IPS-18a (cell line): Measurements from ENCODE around the gene CHN2.

ENCODE experiments used
- H3K27ac ChIP-seq: one replicate; pipeline ENCODE4 v1.5.1; 2013; ENCODE audit warnings: low read length
- H3K27me3 ChIP-seq: one replicate; pipeline ENCODE4 v1.6.1; 2013; ENCODE audit warnings: mild to moderate bottlenecking, low read length; ENCODE audit not compliant: control insufficient read depth, insufficient read depth
- H3K36me3 ChIP-seq: one replicate; pipeline ENCODE4 v1.6.1; 2013; ENCODE audit warnings: low read depth, low read length; ENCODE audit not compliant: control insufficient read depth
- H3K4me1 ChIP-seq: one replicate; pipeline ENCODE4 v1.6.1; 2013; ENCODE audit warnings: low read depth, low read length; ENCODE audit not compliant: control insufficient read depth
- H3K4me3 ChIP-seq: one replicate; pipeline ENCODE4 v1.5.1; 2013; ENCODE audit warnings: low read length
- H3K9ac ChIP-seq: one replicate; pipeline ENCODE4 v1.6.1; 2013; ENCODE audit warnings: mild to moderate bottlenecking, low read length, moderate library complexity
- H3K9me3 ChIP-seq: one replicate; pipeline ENCODE4 v1.6.1; 2013; ENCODE audit warnings: low read depth, low read length; ENCODE audit not compliant: control insufficient read depth

Gene CHN2

DNA sequence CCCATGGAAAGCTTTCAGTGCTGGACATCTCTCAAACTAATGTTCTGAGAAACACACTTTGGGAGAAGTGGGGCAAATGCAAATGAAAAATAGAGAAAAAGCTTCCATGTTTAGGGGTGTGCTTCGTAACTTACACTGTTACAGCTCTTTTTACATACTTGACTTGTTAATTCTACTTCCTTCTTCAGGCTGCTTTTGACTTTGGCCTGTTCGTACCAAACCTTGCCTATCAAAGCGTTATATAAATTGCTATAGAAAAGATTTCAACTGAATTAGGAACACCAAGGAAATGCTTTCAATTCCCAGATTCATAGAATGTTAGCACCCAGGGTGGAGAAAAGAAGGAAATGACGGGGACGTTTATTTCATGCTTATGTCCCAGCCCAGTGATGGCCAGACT is 228.3 kb downstream of the CHN2 start:
- Histone ChIP-seq H3K27ac (no peak overlapping the region), H3K4me3 (no peak overlapping the region), H3K27me3 (no peaks in the 10 kb centered on the region), H3K9me3 (no peaks in the 10 kb centered on the region), H3K36me3 (no peaks in the 10 kb centered on the region), H3K9ac (no peak overlapping the region), H3K4me1 (no peaks in the 10 kb centered on the region)

GRCh38 chr7:29424295-29424983 is 229.9 kb downstream of the CHN2 start:
- Histone ChIP-seq H3K36me3 (no peaks in the 10 kb centered on the region), H3K9ac (no peak overlapping the region), H3K27ac (no peak overlapping the region), H3K4me3 (no peak overlapping the region), H3K4me1 (no peaks in the 10 kb centered on the region), H3K9me3 (no peaks in the 10 kb centered on the region), H3K27me3 (no peaks in the 10 kb centered on the region)

DNA sequence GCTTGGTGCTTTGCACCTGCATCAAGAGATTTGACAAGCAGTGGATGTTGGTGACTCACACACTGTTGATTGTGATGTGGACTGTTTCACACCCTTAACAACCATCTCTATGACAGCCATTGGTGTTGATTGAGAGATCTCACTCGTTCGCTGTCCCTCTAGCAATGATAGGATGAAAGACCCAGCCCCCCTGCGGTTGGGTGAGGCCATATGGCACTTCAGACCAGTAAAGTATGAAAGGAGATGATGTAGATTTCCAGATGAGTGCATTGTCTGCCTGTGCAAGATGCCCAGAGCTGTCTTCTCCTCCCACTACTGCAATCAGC is 230.4 kb downstream of the CHN2 start:
- no peaks in the 10 kb centered on the region for H3K27me3 ChIP-seq
- H3K27ac ChIP-seq, result no peak overlapping the region
- H3K9me3 ChIP-seq, result no peaks in the 10 kb centered on the region
- no peaks in the 10 kb centered on the region for H3K36me3 ChIP-seq
- H3K4me1 ChIP-seq, result no peaks in the 10 kb centered on the region
- no peak overlapping the region for H3K4me3 ChIP-seq
- no peak overlapping the region for H3K9ac ChIP-seq

DNA sequence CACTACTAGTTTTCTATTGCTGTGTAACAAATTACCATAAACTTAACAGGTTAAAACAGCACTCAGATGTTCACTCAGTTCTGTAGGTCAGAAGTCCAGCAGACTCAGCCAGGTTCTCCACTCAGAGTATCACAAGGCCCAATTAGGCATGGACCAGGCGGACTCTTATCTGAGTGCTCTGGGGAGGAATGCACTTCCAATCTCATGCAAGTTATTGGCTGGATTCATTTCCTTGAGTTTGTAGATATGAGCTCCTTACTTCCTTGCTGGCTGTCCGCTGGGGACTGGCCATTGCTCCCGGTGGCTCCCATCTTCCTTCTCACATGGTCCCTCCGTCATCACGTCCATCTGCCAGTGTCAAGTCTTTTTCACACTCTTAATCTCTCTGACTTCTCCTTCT is 232.0 kb downstream of the CHN2 start:
- Histone ChIP-seq H3K27ac (no peak overlapping the region), H3K9me3 (no peaks in the 10 kb centered on the region), H3K9ac (no peak overlapping the region), H3K27me3 (no peaks in the 10 kb centered on the region), H3K36me3 (no peaks in the 10 kb centered on the region), H3K4me3 (no peak overlapping the region), H3K4me1 (no peaks in the 10 kb centered on the region)

DNA sequence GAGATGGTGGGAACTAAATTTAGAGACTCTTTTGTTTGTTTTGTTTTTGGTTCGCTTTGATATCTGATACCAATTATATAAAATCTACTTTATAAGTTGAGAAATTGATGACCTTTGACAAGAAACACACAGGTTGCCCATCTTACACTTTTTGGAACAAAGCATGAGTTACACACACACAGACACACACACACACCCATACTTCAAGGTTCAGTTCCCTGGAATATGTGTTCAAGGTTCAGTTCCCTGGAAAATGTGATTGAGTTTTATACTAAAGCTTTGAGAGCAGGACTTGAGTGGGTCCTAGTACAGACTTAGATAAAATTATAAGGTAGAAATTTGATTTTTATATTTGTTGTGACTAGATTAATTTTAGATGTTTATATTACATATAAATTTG is 234.8 kb downstream of the CHN2 start:
- Histone ChIP-seq H3K27me3 (no peaks in the 10 kb centered on the region), H3K36me3 (no peaks in the 10 kb centered on the region), H3K27ac (no peak overlapping the region), H3K4me1 (no peaks in the 10 kb centered on the region), H3K4me3 (no peak overlapping the region), H3K9me3 (no peaks in the 10 kb centered on the region), H3K9ac (no peak overlapping the region)

GRCh38 chr7:29430279-29430949 is 235.8 kb downstream of the CHN2 start:
- H3K9me3 ChIP-seq, result no peaks in the 10 kb centered on the region
- H3K36me3 ChIP-seq, result no peaks in the 10 kb centered on the region
- no peak overlapping the region for H3K27ac ChIP-seq
- H3K27me3 ChIP-seq, result no peaks in the 10 kb centered on the region
- H3K9ac ChIP-seq, result no peak overlapping the region
- H3K4me1 ChIP-seq, result no peaks in the 10 kb centered on the region
- no peak overlapping the region for H3K4me3 ChIP-seq

DNA sequence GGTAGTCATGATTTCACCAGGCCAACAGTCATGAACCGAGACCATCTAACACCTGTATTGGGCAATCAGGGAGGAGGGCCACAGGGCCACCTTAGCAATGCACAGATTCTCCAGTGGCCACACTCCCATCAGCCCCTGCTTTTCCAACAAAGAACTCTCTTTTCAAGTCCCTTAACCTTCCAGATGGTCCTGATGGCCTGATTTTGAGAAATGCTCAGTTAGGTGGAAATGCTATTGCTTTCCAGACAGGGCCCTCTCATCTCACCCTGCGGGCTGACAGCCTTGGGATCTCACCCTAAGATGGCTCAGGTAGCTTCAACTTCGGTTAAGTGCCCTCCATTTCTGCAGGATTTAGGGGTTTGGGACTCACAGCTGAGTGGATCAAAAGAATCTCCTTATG is 237.1 kb downstream of the CHN2 start:
- Histone ChIP-seq H3K27ac (no peak overlapping the region), H3K9ac (no peak overlapping the region), H3K4me1 (no peaks in the 10 kb centered on the region), H3K4me3 (no peak overlapping the region), H3K36me3 (no peaks in the 10 kb centered on the region), H3K9me3 (no peaks in the 10 kb centered on the region), H3K27me3 (no peaks in the 10 kb centered on the region)

GRCh38 chr7:29432721-29433120 is 238.1 kb downstream of the CHN2 start:
- Histone ChIP-seq H3K9me3 (no peaks in the 10 kb centered on the region), H3K4me3 (no peak overlapping the region), H3K27me3 (no peaks in the 10 kb centered on the region), H3K4me1 (no peaks in the 10 kb centered on the region), H3K27ac (no peak overlapping the region), H3K9ac (no peak overlapping the region), H3K36me3 (no peaks in the 10 kb centered on the region)

- H3K27ac ChIP-seq, result no peak overlapping the region
- no peak overlapping the region for H3K9ac ChIP-seq
- H3K36me3 ChIP-seq, result no peaks in the 10 kb centered on the region
- H3K9me3 ChIP-seq, result no peaks in the 10 kb centered on the region
- H3K27me3 ChIP-seq, result no peaks in the 10 kb centered on the region
- H3K4me1 ChIP-seq, result no peaks in the 10 kb centered on the region
- no peak overlapping the region for H3K4me3 ChIP-seq
Observed at GRCh38 chr7:29434380-29434768, 239.8 kb downstream of the CHN2 start.

GRCh38 chr7:29435167-29435566 is 240.6 kb downstream of the CHN2 start:
- no peak overlapping the region for H3K9ac ChIP-seq

DNA sequence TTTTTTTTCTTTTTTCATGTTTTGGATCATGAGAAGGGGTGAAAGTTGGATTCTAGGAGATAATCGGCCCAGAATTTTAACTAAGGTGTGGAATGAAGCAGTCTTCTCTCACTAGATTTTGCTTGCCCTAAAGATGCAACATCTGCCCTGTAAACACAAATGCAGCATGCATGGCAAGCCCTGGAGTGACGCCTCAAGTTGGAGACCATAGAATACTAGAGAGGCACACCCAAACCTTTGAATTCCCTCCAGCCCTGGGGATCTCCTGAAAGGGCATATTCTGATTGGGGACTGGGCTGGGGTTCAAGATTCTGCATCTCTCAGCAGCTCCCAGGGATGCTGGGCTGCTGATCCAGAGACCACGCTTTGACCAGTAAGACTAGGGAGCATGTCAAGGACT is 241.3 kb downstream of the CHN2 start:
- no peaks in the 10 kb centered on the region for H3K27me3 ChIP-seq
- H3K9ac ChIP-seq, result no peak overlapping the region
- H3K9me3 ChIP-seq, result no peaks in the 10 kb centered on the region
- no peak overlapping the region for H3K27ac ChIP-seq
- H3K4me1 ChIP-seq, result no peaks in the 10 kb centered on the region
- H3K4me3 ChIP-seq, result no peak overlapping the region
- H3K36me3 ChIP-seq, result no peaks in the 10 kb centered on the region

More at GRCh38 chr7:29435167-29435566, 240.6 kb downstream of the CHN2 start:
- no peak overlapping the region for H3K27ac ChIP-seq
- H3K36me3 ChIP-seq, result no peaks in the 10 kb centered on the region
- no peaks in the 10 kb centered on the region for H3K27me3 ChIP-seq
- no peaks in the 10 kb centered on the region for H3K4me1 ChIP-seq
- no peaks in the 10 kb centered on the region for H3K9me3 ChIP-seq
- H3K4me3 ChIP-seq, result no peak overlapping the region

DNA sequence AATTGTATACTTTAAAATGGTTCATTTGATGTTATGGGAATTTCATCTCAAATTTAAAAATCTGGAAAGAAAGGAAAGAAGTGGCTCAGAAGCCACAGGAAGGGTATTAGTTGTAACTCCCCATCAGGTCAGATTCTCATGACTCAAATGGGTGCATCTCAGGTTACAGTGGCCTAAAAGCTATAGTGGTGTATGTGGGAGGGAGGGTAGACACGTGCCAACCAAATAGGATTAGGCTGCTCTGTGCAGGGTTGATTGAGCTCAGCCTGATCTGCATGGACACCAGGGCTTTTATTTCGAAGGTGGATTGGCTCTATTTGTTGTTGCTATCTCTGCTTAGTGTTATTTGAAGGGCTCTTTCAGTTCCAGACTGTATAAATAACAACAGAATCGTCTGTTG is 247.6 kb downstream of the CHN2 start:
- no peak overlapping the region for H3K27ac ChIP-seq
- no peak overlapping the region for H3K9ac ChIP-seq
- no peaks in the 10 kb centered on the region for H3K36me3 ChIP-seq
- H3K27me3 ChIP-seq, result no peaks in the 10 kb centered on the region
- H3K9me3 ChIP-seq, result no peaks in the 10 kb centered on the region
- peaks cover 17% of the 10 kb centered on the region for H3K4me1 ChIP-seq
- no peak overlapping the region for H3K4me3 ChIP-seq
